GM19025 (cell line): ENCODE data around the gene C1orf21.
A peak's percentile ranks its signal among the peaks of the same experiment; 100 is the strongest.
"Not testable (repeated sequence)": the region's sequence is repeated elsewhere in the genome, so short reads cannot be mapped to it uniquely, and the experiment has no call there.

ENCODE experiments used
- ATAC-seq: cut with Tn5 transposase; IDR thresholded peaks from one replicate; pipeline ENCODE4 v1.9.1; 2021; ENCODE audit warnings: mild to moderate bottlenecking, low read depth, moderate library complexity; ENCODE audit not compliant: unreplicated experiment

C1orf21 gene

GRCh38 chr1:184386312-184387068 lies at the start of gene C1orf21:
Gene C1orf21, plus strand, starts transcription at chr1:184387029. Its CDS starts 90,481 bp downstream, at chr1:184477510.
- peak; percentile 77 for ATAC-seq

- not testable (repeated sequence) for ATAC-seq
Observed at GRCh38 chr1:184337865-184338264, 49.0 kb upstream of the C1orf21 start.

- ATAC-seq, result no peak
Observed at GRCh38 chr1:184340984-184341383, 45.8 kb upstream of the C1orf21 start.

- no peak for ATAC-seq
Observed at GRCh38 chr1:184350573-184350972, 36.3 kb upstream of the C1orf21 start.

GRCh38 chr1:184351416-184351975 lies 35.3 kb upstream of the C1orf21 start:
- ATAC-seq, result no peak

GRCh38 chr1:184352776-184353175 lies 34.1 kb upstream of the C1orf21 start:
- ATAC-seq, result no peak

GRCh38 chr1:184354719-184355118 lies 32.1 kb upstream of the C1orf21 start:
- no peak for ATAC-seq

- ATAC-seq, result no peak
Observed at GRCh38 chr1:184356891-184357290, 29.9 kb upstream of the C1orf21 start.

- no peak for ATAC-seq
Observed at GRCh38 chr1:184358256-184358655, 28.6 kb upstream of the C1orf21 start.

- no peak for ATAC-seq
Observed at GRCh38 chr1:184359909-184360308, 26.9 kb upstream of the C1orf21 start.

GRCh38 chr1:184362876-184363275 lies 24.0 kb upstream of the C1orf21 start:
- no peak for ATAC-seq

GRCh38 chr1:184365699-184366098 lies 21.1 kb upstream of the C1orf21 start:
- ATAC-seq, result no peak

GRCh38 chr1:184366997-184367396 lies 19.8 kb upstream of the C1orf21 start:
- no peak for ATAC-seq

- no peak for ATAC-seq
Observed at GRCh38 chr1:184367427-184368038, 19.3 kb upstream of the C1orf21 start.

- ATAC-seq, result no peak
Observed at GRCh38 chr1:184368354-184368753, 18.5 kb upstream of the C1orf21 start.

- ATAC-seq, result no peak
Observed at GRCh38 chr1:184370850-184371249, 16.0 kb upstream of the C1orf21 start.

GRCh38 chr1:184373155-184373554 lies 13.7 kb upstream of the C1orf21 start:
- ATAC-seq, result no peak

GRCh38 chr1:184376369-184376768 lies 10.5 kb upstream of the C1orf21 start:
- ATAC-seq, result no peak

- ATAC-seq, result no peak
Observed at GRCh38 chr1:184379111-184379752, 7.6 kb upstream of the C1orf21 start.

GRCh38 chr1:184380468-184380867 lies 6.4 kb upstream of the C1orf21 start:
- ATAC-seq, result no peak

GRCh38 chr1:184383772-184384323 lies 3.0 kb upstream of the C1orf21 start:
- no peak for ATAC-seq
